ENCODE measurements around the gene CAMTA2. TPM values are rescaled to one million over a fixed set of nuclear protein-coding genes. Genes with fewer than 3 reads are reported as not detected.

CAMTA2 gene
- total RNA-seq, 2 experiments from 2014 or later: 107 to 108 TPM

GRCh38 chr17:4966844-4967538 is 20.5 kb downstream of the CAMTA2 start:
- no peak overlapping the region for H3K27ac Mint-ChIP-seq
- H3K27me3 Mint-ChIP-seq: peaks cover 8% of the 10 kb centered on the region
- peaks cover 18% of the 10 kb centered on the region for H3K36me3 Mint-ChIP-seq
- H3K4me1 Mint-ChIP-seq: peaks cover 35% of the 10 kb centered on the region
- peak; percentile 94 for DNase-seq
- no peak overlapping the region for H3K4me3 Mint-ChIP-seq
- peaks cover 1% of the 10 kb centered on the region for H3K9me3 Mint-ChIP-seq

- H3K27ac Mint-ChIP-seq: peak overlapping the region; percentile 42
- peaks cover 26% of the 10 kb centered on the region for H3K4me1 Mint-ChIP-seq
- peaks cover 18% of the 10 kb centered on the region for H3K36me3 Mint-ChIP-seq
- H3K4me3 Mint-ChIP-seq: peak overlapping the region; percentile 40
- peaks cover 8% of the 10 kb centered on the region for H3K27me3 Mint-ChIP-seq
- peaks cover 1% of the 10 kb centered on the region for H3K9me3 Mint-ChIP-seq
- DNase-seq: no peak
Measured at GRCh38 chr17:4965311-4965986, 22.0 kb downstream of the CAMTA2 start.

GRCh38 chr17:4960279-4960922 is 27.1 kb downstream of the CAMTA2 start:
- Mint-ChIP-seq H3K27me3 (no peaks in the 10 kb centered on the region), H3K27ac (no peak overlapping the region), H3K4me1 (peaks cover 6% of the 10 kb centered on the region), H3K36me3 (peaks cover 6% of the 10 kb centered on the region), H3K4me3 (no peak overlapping the region), H3K9me3 (no peaks in the 10 kb centered on the region)
- DNase-seq: no peak

GRCh38 chr17:4959261-4959965 is 28.1 kb downstream of the CAMTA2 start:
- no peaks in the 10 kb centered on the region for H3K27me3 Mint-ChIP-seq
- no peak for DNase-seq
- no peak overlapping the region for H3K4me3 Mint-ChIP-seq
- peaks cover 2% of the 10 kb centered on the region for H3K36me3 Mint-ChIP-seq
- H3K9me3 Mint-ChIP-seq: no peaks in the 10 kb centered on the region
- no peak overlapping the region for H3K27ac Mint-ChIP-seq
- peaks cover 6% of the 10 kb centered on the region for H3K4me1 Mint-ChIP-seq

- no peaks in the 10 kb centered on the region for H3K9me3 Mint-ChIP-seq
- H3K27ac Mint-ChIP-seq: no peak overlapping the region
- H3K27me3 Mint-ChIP-seq: no peaks in the 10 kb centered on the region
- no peak for DNase-seq
- H3K4me1 Mint-ChIP-seq: peaks cover 7% of the 10 kb centered on the region
- H3K4me3 Mint-ChIP-seq: no peak overlapping the region
- peaks cover 5% of the 10 kb centered on the region for H3K36me3 Mint-ChIP-seq
Measured at GRCh38 chr17:4958102-4958501, 29.4 kb downstream of the CAMTA2 start.

- peak; percentile 21 for DNase-seq
- Mint-ChIP-seq H3K9me3 (no peaks in the 10 kb centered on the region), H3K27me3 (no peaks in the 10 kb centered on the region), H3K4me3 (no peak overlapping the region), H3K4me1 (peaks cover 10% of the 10 kb centered on the region), H3K36me3 (peaks cover 5% of the 10 kb centered on the region), H3K27ac (no peak overlapping the region)
Measured at GRCh38 chr17:4956493-4957061, 30.9 kb downstream of the CAMTA2 start.

GRCh38 chr17:4955091-4955490 is 32.4 kb downstream of the CAMTA2 start:
- H3K4me3 Mint-ChIP-seq: no peak overlapping the region
- DNase-seq: no peak
- no peak overlapping the region for H3K27ac Mint-ChIP-seq
- no peaks in the 10 kb centered on the region for H3K27me3 Mint-ChIP-seq
- H3K9me3 Mint-ChIP-seq: no peaks in the 10 kb centered on the region
- H3K36me3 Mint-ChIP-seq: peaks cover 5% of the 10 kb centered on the region
- peaks cover 20% of the 10 kb centered on the region for H3K4me1 Mint-ChIP-seq

GRCh38 chr17:4953451-4953961 is 34.0 kb downstream of the CAMTA2 start:
- H3K27me3 Mint-ChIP-seq: no peaks in the 10 kb centered on the region
- H3K36me3 Mint-ChIP-seq: peaks cover 7% of the 10 kb centered on the region
- H3K9me3 Mint-ChIP-seq: no peaks in the 10 kb centered on the region
- peaks cover 20% of the 10 kb centered on the region for H3K4me1 Mint-ChIP-seq
- no peak overlapping the region for H3K27ac Mint-ChIP-seq
- DNase-seq: no peak
- H3K4me3 Mint-ChIP-seq: no peak overlapping the region

GRCh38 chr17:4951486-4951885 is 36.0 kb downstream of the CAMTA2 start:
- peak overlapping the region; percentile 87 for H3K4me3 Mint-ChIP-seq
- peaks cover 3% of the 10 kb centered on the region for H3K27me3 Mint-ChIP-seq
- peaks cover 19% of the 10 kb centered on the region for H3K4me1 Mint-ChIP-seq
- H3K9me3 Mint-ChIP-seq: no peaks in the 10 kb centered on the region
- H3K36me3 Mint-ChIP-seq: peaks cover 19% of the 10 kb centered on the region
- DNase-seq: no peak
- peak overlapping the region; percentile 16 for H3K27ac Mint-ChIP-seq

GRCh38 chr17:4950746-4951204 is 36.7 kb downstream of the CAMTA2 start, which contains the start of gene ENO3:
TSS of gene ENO3 (plus strand) at chr17:4951119. CDS start at chr17:4951830, 711 bp downstream.
- Mint-ChIP-seq H3K36me3 (peaks cover 26% of the 10 kb centered on the region), H3K4me3 (peak within 1 kb of the TSS; percentile 87), H3K4me1 (peaks cover 21% of the 10 kb centered on the region), H3K27ac (peak within 1 kb of the TSS; percentile 93), H3K9me3 (no peaks in the 10 kb centered on the region), H3K27me3 (peaks cover 3% of the 10 kb centered on the region)
- DNase-seq: no peak

GRCh38 chr17:4950075-4950745 is 37.3 kb downstream of the CAMTA2 start:
- Mint-ChIP-seq H3K27ac (peak overlapping the region; percentile 93), H3K4me1 (peaks cover 27% of the 10 kb centered on the region), H3K9me3 (no peaks in the 10 kb centered on the region), H3K36me3 (peaks cover 32% of the 10 kb centered on the region), H3K27me3 (peaks cover 9% of the 10 kb centered on the region), H3K4me3 (peak overlapping the region; percentile 87)
- peak; percentile 48 for DNase-seq

GRCh38 chr17:4949321-4950074 is 38.0 kb downstream of the CAMTA2 start:
- Mint-ChIP-seq H3K4me3 (peak overlapping the region; percentile 94), H3K27ac (peak overlapping the region; percentile 91), H3K9me3 (no peaks in the 10 kb centered on the region), H3K36me3 (peaks cover 39% of the 10 kb centered on the region), H3K27me3 (peaks cover 16% of the 10 kb centered on the region), H3K4me1 (peaks cover 34% of the 10 kb centered on the region)
- peak; percentile 80 for DNase-seq

GRCh38 chr17:4948931-4949320 is 38.5 kb downstream of the CAMTA2 start:
- peak overlapping the region; percentile 94 for H3K4me3 Mint-ChIP-seq
- peaks cover 20% of the 10 kb centered on the region for H3K27me3 Mint-ChIP-seq
- H3K27ac Mint-ChIP-seq: peak overlapping the region; percentile 99
- peaks cover 38% of the 10 kb centered on the region for H3K4me1 Mint-ChIP-seq
- peaks cover 43% of the 10 kb centered on the region for H3K36me3 Mint-ChIP-seq
- no peaks in the 10 kb centered on the region for H3K9me3 Mint-ChIP-seq
- peak; percentile 87 for DNase-seq
